ENCODE measurements around the gene ROBO1. TPM values are rescaled to one million over a fixed set of nuclear protein-coding genes. Genes with fewer than 3 reads are reported as not detected.

ROBO1 gene
- total and polyA plus RNA-seq, 2 of the 8 experiments (the other 6 are each of a cell fraction or from before 2014, with no cell fraction given), result 51.4 to 91.0 TPM

- TF ChIP-seq, protein P1, sequence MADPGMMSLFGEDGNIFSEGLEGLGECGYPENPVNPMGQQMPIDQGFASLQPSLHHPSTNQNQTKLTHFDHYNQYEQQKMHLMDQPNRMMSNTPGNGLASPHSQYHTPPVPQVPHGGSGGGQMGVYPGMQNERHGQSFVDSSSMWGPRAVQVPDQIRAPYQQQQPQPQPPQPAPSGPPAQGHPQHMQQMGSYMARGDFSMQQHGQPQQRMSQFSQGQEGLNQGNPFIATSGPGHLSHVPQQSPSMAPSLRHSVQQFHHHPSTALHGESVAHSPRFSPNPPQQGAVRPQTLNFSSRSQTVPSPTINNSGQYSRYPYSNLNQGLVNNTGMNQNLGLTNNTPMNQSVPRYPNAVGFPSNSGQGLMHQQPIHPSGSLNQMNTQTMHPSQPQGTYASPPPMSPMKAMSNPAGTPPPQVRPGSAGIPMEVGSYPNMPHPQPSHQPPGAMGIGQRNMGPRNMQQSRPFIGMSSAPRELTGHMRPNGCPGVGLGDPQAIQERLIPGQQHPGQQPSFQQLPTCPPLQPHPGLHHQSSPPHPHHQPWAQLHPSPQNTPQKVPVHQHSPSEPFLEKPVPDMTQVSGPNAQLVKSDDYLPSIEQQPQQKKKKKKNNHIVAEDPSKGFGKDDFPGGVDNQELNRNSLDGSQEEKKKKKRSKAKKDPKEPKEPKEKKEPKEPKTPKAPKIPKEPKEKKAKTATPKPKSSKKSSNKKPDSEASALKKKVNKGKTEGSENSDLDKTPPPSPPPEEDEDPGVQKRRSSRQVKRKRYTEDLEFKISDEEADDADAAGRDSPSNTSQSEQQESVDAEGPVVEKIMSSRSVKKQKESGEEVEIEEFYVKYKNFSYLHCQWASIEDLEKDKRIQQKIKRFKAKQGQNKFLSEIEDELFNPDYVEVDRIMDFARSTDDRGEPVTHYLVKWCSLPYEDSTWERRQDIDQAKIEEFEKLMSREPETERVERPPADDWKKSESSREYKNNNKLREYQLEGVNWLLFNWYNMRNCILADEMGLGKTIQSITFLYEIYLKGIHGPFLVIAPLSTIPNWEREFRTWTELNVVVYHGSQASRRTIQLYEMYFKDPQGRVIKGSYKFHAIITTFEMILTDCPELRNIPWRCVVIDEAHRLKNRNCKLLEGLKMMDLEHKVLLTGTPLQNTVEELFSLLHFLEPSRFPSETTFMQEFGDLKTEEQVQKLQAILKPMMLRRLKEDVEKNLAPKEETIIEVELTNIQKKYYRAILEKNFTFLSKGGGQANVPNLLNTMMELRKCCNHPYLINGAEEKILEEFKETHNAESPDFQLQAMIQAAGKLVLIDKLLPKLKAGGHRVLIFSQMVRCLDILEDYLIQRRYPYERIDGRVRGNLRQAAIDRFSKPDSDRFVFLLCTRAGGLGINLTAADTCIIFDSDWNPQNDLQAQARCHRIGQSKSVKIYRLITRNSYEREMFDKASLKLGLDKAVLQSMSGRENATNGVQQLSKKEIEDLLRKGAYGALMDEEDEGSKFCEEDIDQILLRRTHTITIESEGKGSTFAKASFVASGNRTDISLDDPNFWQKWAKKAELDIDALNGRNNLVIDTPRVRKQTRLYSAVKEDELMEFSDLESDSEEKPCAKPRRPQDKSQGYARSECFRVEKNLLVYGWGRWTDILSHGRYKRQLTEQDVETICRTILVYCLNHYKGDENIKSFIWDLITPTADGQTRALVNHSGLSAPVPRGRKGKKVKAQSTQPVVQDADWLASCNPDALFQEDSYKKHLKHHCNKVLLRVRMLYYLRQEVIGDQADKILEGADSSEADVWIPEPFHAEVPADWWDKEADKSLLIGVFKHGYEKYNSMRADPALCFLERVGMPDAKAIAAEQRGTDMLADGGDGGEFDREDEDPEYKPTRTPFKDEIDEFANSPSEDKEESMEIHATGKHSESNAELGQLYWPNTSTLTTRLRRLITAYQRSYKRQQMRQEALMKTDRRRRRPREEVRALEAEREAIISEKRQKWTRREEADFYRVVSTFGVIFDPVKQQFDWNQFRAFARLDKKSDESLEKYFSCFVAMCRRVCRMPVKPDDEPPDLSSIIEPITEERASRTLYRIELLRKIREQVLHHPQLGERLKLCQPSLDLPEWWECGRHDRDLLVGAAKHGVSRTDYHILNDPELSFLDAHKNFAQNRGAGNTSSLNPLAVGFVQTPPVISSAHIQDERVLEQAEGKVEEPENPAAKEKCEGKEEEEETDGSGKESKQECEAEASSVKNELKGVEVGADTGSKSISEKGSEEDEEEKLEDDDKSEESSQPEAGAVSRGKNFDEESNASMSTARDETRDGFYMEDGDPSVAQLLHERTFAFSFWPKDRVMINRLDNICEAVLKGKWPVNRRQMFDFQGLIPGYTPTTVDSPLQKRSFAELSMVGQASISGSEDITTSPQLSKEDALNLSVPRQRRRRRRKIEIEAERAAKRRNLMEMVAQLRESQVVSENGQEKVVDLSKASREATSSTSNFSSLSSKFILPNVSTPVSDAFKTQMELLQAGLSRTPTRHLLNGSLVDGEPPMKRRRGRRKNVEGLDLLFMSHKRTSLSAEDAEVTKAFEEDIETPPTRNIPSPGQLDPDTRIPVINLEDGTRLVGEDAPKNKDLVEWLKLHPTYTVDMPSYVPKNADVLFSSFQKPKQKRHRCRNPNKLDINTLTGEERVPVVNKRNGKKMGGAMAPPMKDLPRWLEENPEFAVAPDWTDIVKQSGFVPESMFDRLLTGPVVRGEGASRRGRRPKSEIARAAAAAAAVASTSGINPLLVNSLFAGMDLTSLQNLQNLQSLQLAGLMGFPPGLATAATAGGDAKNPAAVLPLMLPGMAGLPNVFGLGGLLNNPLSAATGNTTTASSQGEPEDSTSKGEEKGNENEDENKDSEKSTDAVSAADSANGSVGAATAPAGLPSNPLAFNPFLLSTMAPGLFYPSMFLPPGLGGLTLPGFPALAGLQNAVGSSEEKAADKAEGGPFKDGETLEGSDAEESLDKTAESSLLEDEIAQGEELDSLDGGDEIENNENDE (IDR thresholded peaks at IDR 0.05; ENCODE audit: insufficient replicate concordance, low read length), result no peak
Measured at GRCh38 chr3:79672075-79672474, 95.7 kb downstream of the ROBO1 start (continued).
